ENCODE data around the gene SLC4A1AP.

GRCh38 chr2:27712522-27712921 lies 48.8 kb downstream of the SLC4A1AP start:
- TF ChIP-seq EZH2 (IDR thresholded peaks at IDR 0.05; ENCODE audit: borderline replicate concordance, low read depth, low read length, poor library complexity, severe bottlenecking) (no peak), CTCF (conservative IDR thresholded peaks at IDR 0.05; ENCODE audit: low read depth, low read length) (no peak)

Measured in A673 (cell line).